Fibroblast of lung (primary cell): ENCODE measurements around the gene CLDN18. TPM values are rescaled to one million over a fixed set of nuclear protein-coding genes. Genes with fewer than 3 reads are reported as not detected.

ENCODE experiments used
- DNase-seq, 2 donors: peaks; one replicate each; pipeline versions ENCODE4 v3.0.0 to v3.0.0-alpha.2; 2010; ENCODE audit warnings: low read depth in 2 of 2
- H2AFZ ChIP-seq: 2 replicates; pipeline ENCODE4 v1.5.1; 2012; ENCODE audit warnings: low read length, control low read depth, inconsistent platforms
- H3K27ac ChIP-seq: 2 replicates; pipeline ENCODE4 v1.5.1; 2011; ENCODE audit warnings: low read length, control low read depth; ENCODE audit not compliant: insufficient read depth
- H3K27me3 ChIP-seq: 2 replicates; pipeline ENCODE4 v1.5.1; 2011; ENCODE audit warnings: mild to moderate bottlenecking, low read length; ENCODE audit not compliant: control insufficient read depth, insufficient read depth
- H3K36me3 ChIP-seq: 2 replicates; pipeline ENCODE4 v1.5.1; 2011; ENCODE audit warnings: low read length; ENCODE audit not compliant: control insufficient read depth, insufficient read depth
- H3K4me1 ChIP-seq: 2 replicates; pipeline ENCODE4 v1.5.1; 2011; ENCODE audit warnings: low read length; ENCODE audit not compliant: control insufficient read depth, insufficient read depth; ENCODE audit errors: extremely low read depth
- H3K4me2 ChIP-seq: 2 replicates; pipeline ENCODE4 v1.5.1; 2011; ENCODE audit warnings: low read length, control low read depth; ENCODE audit not compliant: insufficient read depth; ENCODE audit errors: extremely low read depth
- H3K4me3 ChIP-seq, 4 experiments: fragments of 200-600 bp in 1 of 4; sonication (generic) in 1 of 4; replicated peaks in 1 of 4; 2 replicates each; pipeline ENCODE4 v1.5.1; 2011 to 2016; ENCODE audit warnings: low read length in 4 of 4, low read depth in 3 of 4, mild to moderate bottlenecking in 3 of 4, control low read depth in 2 of 4, inconsistent platforms in 1 of 4, mixed read lengths in 1 of 4; ENCODE audit not compliant: insufficient read depth in 1 of 4; ENCODE audit errors: control extremely low read depth in 1 of 4
- H3K79me2 ChIP-seq: 2 replicates; pipeline ENCODE4 v1.5.1; 2012; ENCODE audit warnings: mild to moderate bottlenecking, low read length, inconsistent platforms; ENCODE audit not compliant: control insufficient read depth, insufficient read depth
- H3K9ac ChIP-seq: 2 replicates; pipeline ENCODE4 v1.5.1; 2011; ENCODE audit warnings: mild to moderate bottlenecking, low read length, control low read depth; ENCODE audit not compliant: insufficient read depth
- H3K9me3 ChIP-seq: 2 replicates; pipeline ENCODE4 v1.5.1; 2012; ENCODE audit warnings: low read depth, low read length; ENCODE audit not compliant: control insufficient read depth, insufficient read depth
- H4K20me1 ChIP-seq: 2 replicates; pipeline ENCODE4 v1.5.1; 2011; ENCODE audit warnings: low read length; ENCODE audit not compliant: control insufficient read depth, insufficient read depth; ENCODE audit errors: extremely low read depth
- CTCF ChIP-seq, 2 donors: IDR thresholded peaks in 1 of 2; conservative IDR thresholded peaks in 1 of 2; 1 replicate in 1 of 2; 2 replicates in 1 of 2; pipeline ENCODE4 v1.5.1; 2011 to 2012; ENCODE audit warnings: low read length in 2 of 2, control low read depth in 1 of 2, inconsistent platforms in 1 of 2, low read depth in 1 of 2, mild to moderate bottlenecking in 1 of 2
- EZH2 ChIP-seq: IDR thresholded peaks from 2 replicates; pipeline ENCODE4 v1.5.1; 2012; ENCODE audit warnings: low read length, control low read depth, mild to moderate bottlenecking; ENCODE audit errors: missing control alignments
- polyA plus RNA-seq, 2 donors: library from polyadenylated mRNA; depleted of rRNA in 1 of 2; stranded (reverse) in 1 of 2; unstranded in 1 of 2; fragments of >200 nt; gene quantifications; 2 replicates each; pipeline ENCODE4 v1.2.1, GENCODE V29; 2011 to 2012; ENCODE audit warnings: missing spikeins in 1 of 2
- total RNA-seq: library from RNA; depleted of rRNA; stranded (reverse); fragments of >200 nt; gene quantifications from 2 replicates; pipeline ENCODE4 v1.2.1, GENCODE V29; 2014

The CLDN18 gene
- total and polyA plus RNA-seq, 2 donors (not counting 1 experiment from before 2014, with no cell fraction given) = not detected

GRCh38 chr3:138081371-138082084 lies 71.6 kb downstream of the CLDN18 start:
- Histone ChIP-seq H3K4me2 (peak overlapping the region; percentile 72), H3K9ac (no peak overlapping the region)
- peak; percentile 71 to 83 for DNase-seq

GRCh38 chr3:138082085-138082991 lies 72.4 kb downstream of the CLDN18 start:
- Histone ChIP-seq H3K9ac (no peak overlapping the region), H3K4me2 (peak overlapping the region; percentile 76), H3K27me3 (no peaks in the 10 kb centered on the region), H4K20me1 (no peaks in the 10 kb centered on the region), H3K4me3 (peak overlapping the region in 2 of 4 experiments; percentile 37), H3K4me1 (peaks cover 36% of the 10 kb centered on the region), H3K27ac (peak overlapping the region; percentile 85), H3K79me2 (no peaks in the 10 kb centered on the region), H3K9me3 (no peaks in the 10 kb centered on the region), H2AFZ (no peak overlapping the region), H3K36me3 (peaks cover 15% of the 10 kb centered on the region)
- peak; percentile 90 to 97 for DNase-seq
- TF ChIP-seq EZH2 = no peak
- no peak for TF ChIP-seq CTCF (conservative IDR thresholded peaks at IDR 0.05 in 1 of 2, IDR thresholded peaks at IDR 0.05 in 1 of 2; ENCODE audit: low read depth in 1 of 2, low read length in 2 of 2)

More at GRCh38 chr3:138081371-138082084, 71.6 kb downstream of the CLDN18 start:
- Histone ChIP-seq H3K4me3 (peak overlapping the region in 2 of 4 experiments; percentile 37), H3K79me2 (no peaks in the 10 kb centered on the region), H3K36me3 (peaks cover 15% of the 10 kb centered on the region), H3K4me1 (peaks cover 36% of the 10 kb centered on the region), H2AFZ (no peak overlapping the region), H4K20me1 (no peaks in the 10 kb centered on the region), H3K9me3 (no peaks in the 10 kb centered on the region), H3K27ac (peak overlapping the region; percentile 85), H3K27me3 (no peaks in the 10 kb centered on the region)
- TF ChIP-seq CTCF (conservative IDR thresholded peaks at IDR 0.05 in 1 of 2, IDR thresholded peaks at IDR 0.05 in 1 of 2; ENCODE audit: low read depth in 1 of 2, low read length in 2 of 2) = no peak
- TF ChIP-seq EZH2 = no peak

GRCh38 chr3:138082992-138083386 lies 73.0 kb downstream of the CLDN18 start:
- Histone ChIP-seq H3K4me3 (peak overlapping the region in 1 of 4 experiments; percentile 37), H3K4me2 (peak overlapping the region; percentile 76), H3K27ac (peak overlapping the region; percentile 85), H3K36me3 (peaks cover 15% of the 10 kb centered on the region), H3K27me3 (no peaks in the 10 kb centered on the region), H2AFZ (no peak overlapping the region), H3K9me3 (no peaks in the 10 kb centered on the region), H4K20me1 (no peaks in the 10 kb centered on the region), H3K9ac (no peak overlapping the region), H3K79me2 (no peaks in the 10 kb centered on the region), H3K4me1 (peaks cover 36% of the 10 kb centered on the region)
- peak in 1 of 2 donors; percentile 61 for DNase-seq
- TF ChIP-seq EZH2 = no peak
- no peak for TF ChIP-seq CTCF (conservative IDR thresholded peaks at IDR 0.05 in 1 of 2, IDR thresholded peaks at IDR 0.05 in 1 of 2; ENCODE audit: low read depth in 1 of 2, low read length in 2 of 2)
